HTR-8/SVneo (cell line): ENCODE measurements around the gene RPL29.

Source experiments
- DNase-seq: peaks from one replicate; pipeline ENCODE4 v3.0.0; 2011; ENCODE audit warnings: low spot score, mixed read lengths; ENCODE audit not compliant: insufficient read length
- FAIRE-seq: peaks from 2 replicates; lab custom pipeline; 2011; peaks lifted over from hg19 to GRCh38; lab: Jason Lieb, UNC

RPL29 gene

DNA sequence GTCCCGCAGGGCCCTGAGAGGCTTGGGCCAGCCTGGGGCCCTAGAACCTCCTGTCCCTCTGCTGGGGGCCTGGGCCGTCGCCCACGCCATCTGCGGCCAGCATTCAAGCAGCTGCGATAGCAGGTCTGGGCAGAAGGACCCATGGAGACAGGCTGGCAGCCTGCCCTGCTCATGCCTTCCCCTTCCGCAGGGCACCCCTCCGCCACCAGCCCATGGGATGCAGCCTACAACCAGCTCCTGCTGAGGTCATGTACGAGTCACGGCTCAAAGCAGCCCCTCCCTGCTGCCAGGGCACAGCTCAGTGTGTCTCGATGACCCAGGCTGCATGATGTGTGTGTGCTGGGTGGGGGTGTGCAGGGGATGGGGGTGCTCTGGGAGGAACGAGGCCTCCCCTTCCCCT is 32.9 kb upstream of the RPL29 start:
- FAIRE-seq: peak; percentile 57
- DNase-seq: no peak

- FAIRE-seq (no peak), DNase-seq (no peak)
These were observed 30.3 kb upstream of the RPL29 start for GRCh38 chr3:52026041-52026440.

DNA sequence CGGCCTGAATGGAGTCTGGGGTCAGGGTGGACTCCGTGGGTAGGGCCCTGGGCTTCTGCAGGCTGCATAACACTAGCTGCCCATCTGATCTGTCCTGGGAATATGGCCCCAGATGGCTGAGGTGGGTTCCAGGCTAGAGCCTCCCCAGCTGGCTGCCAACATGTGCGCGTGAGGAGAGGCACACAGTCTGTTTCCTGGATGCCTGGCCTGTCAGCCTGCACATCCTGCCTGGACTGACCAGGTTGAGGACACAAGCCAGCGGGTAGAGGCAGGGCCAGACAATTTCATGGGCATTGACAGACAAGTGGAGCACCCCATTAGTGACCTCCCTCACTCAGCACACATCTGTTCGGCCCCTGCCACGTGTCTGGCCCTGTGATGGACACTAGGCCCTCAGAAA is 29.8 kb upstream of the RPL29 start:
- DNase-seq (no peak), FAIRE-seq (peak; percentile 55)

GRCh38 chr3:52024765-52025452 is 29.2 kb upstream of the RPL29 start:
- no peak for FAIRE-seq
- no peak for DNase-seq

DNA sequence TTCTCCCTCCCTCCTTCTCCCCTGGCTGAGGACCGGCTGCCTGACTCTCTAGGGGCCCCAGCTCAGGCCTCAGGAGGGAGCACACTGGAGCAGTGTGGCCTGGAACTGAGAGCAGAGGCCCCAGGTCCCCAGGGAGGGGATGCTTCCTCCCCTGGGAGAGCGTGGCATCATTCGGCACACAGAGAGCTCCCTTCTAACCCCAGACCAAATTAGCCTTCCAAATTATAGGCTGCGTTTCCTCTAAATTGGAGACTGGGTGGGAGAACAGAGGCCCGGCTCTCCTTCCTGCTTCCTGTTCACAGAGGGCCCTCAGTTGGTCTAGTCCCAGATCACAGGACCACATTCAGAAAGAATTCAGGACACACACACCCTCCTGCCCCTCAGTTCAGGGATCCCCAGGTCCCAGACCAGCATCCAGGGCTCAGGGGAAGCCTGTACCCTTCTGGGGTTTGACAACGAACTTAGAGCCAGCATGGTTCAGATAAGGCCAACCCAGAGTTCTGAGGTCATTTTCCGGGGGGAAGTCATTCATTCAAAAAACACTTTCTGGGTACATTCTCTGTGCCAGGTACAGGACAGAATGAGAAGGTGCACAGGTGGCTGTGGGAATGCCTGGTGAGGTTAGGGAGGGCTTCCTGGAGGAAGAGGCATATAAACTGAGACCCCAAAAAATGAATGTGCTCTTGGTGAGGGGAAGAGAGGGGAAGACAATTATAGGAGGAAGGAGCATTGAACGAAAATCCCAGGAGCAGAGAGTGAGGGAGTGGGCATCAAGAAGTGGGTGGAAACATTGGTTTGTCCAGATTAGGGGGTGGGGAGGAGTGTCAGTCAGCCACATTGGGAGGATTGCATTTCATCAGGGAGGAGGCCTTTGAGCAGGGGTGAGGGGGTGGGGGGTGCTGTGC is 28.4 kb upstream of the RPL29 start:
- DNase-seq: no peak
- FAIRE-seq: no peak

- FAIRE-seq: peak; percentile 58
These were observed 27.5 kb upstream of the RPL29 start for GRCh38 chr3:52023101-52023770.

GRCh38 chr3:52022323-52023100 is 26.8 kb upstream of the RPL29 start:
- DNase-seq: no peak

More at GRCh38 chr3:52023101-52023770, 27.5 kb upstream of the RPL29 start:
- DNase-seq: no peak

GRCh38 chr3:52021489-52022268 is 26.0 kb upstream of the RPL29 start:
- FAIRE-seq: no peak
- DNase-seq: no peak

More at GRCh38 chr3:52022323-52023100, 26.8 kb upstream of the RPL29 start:
- FAIRE-seq: peak; percentile 69

DNA sequence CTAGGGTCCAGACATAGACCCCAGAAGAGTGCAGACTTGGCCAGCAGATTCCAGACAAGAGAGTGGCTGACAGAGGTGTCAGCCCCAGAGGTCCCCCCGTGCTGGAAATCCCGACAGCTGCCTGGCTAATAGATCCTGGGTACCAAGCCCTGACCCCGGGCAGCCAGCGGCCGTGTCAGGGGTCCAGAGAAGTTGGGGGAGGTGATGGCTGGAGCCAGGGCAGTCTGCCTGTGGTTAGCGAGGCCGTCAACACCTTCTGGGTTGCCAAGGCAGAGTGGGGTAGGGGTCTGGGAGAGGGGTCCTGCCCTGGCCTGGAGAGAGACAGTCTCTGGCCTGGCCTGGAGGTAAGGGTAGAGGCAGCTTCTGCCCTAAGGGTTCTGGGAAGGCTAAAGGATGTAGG is 25.1 kb upstream of the RPL29 start:
- DNase-seq (no peak), FAIRE-seq (no peak)

DNA sequence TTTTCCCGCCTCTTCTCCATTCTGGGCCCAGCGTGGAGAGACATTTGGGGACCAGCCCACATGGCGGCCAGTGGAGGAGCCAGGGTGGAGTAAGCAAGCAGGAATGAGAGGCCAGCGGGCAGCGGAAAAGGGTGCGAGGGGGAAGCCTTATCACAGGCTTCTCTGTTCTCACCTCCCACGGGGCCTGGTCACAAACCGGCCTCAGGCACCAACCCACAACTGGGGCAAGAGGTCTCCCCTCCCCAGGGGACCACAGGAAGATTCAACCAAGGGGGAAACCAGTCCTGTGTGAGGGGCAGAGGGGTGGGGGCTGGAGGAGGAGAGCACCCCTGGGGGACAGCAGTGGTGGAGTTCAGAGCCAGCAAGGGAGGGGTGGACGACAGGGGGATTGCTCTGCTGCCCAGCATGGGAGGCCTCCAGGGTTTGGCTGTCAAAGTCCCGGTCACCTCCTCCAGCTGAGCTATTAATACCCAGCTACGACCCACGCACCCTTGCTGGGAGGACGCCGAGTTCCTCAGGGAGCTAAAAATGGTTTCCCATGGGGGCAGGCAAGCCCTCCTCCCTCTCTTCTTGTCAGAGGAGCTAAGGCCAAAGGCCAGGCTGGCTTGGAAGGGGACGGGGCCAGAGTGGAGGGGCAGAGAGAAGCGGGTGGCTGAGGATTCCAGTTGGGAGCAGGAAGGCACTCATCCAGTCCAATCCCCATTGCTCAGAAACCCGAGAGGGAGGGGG is 23.8 kb upstream of the RPL29 start:
- DNase-seq (no peak), FAIRE-seq (no peak)

DNA sequence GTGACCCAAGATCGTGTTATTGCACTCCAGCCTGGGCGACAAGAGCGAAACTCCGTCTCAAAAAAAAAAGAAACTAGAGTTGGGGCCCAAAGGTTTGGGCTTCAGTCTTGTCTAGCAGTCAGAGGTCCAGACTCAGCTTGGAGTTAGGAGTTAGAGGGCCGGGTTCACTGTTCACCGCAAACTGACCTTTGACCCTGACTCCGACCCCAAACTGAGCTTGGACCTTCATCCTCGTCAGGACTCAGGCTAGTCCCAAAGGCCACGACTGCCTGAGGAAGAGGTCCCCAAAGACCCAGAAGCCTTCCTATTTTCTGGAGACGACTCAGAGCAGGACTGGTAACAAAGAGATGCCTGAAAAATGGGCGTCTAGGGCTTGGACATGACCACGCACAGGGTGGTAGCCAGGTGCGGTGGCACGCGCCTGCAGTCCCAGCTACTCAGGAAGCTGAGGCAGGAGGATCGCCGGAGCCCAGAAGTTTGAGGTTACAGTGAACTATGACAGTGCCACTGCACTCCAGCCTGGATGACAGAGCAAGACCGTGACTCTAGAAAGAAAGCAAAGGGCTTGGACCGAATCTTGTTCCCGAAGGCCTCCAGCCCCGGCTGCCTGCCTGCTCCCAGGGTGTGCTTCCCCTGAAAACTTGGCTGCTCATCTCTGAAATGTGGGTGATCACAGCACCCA is 22.8 kb upstream of the RPL29 start:
- FAIRE-seq: no peak

GRCh38 chr3:52017586-52017985 is 21.9 kb upstream of the RPL29 start:
- FAIRE-seq (no peak), DNase-seq (no peak)

More for the DNA sequence above, 22.8 kb upstream of the RPL29 start:
- no peak for DNase-seq

- FAIRE-seq: no peak
These were observed 19.9 kb upstream of the RPL29 start for GRCh38 chr3:52015438-52016228.

DNA sequence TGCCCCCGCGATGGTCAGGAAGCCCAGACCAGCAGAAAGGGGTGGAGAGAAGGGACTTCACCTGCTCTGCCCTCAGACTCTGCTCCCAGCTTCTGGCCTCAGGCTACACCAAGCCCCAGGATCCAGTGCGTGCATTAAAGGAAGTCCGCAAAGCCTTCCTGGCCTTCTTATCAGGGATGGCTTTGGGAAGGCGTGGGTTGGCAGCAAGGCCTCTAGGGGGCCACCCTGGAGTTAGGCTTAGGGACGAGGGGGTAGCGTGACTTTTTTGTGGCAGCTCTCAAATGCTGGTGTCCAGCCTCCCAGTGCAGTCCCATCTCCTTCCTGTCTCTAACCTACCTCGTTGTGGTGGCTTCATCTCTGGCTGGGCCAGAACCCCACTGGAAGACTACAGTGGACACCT is 18.9 kb upstream of the RPL29 start:
- no peak for FAIRE-seq

More at GRCh38 chr3:52015438-52016228, 19.9 kb upstream of the RPL29 start:
- no peak for DNase-seq

GRCh38 chr3:52013802-52014598 is 18.3 kb upstream of the RPL29 start:
- DNase-seq (no peak), FAIRE-seq (peak; percentile 76)

More for the DNA sequence above, 18.9 kb upstream of the RPL29 start:
- DNase-seq: no peak

- FAIRE-seq (no peak), DNase-seq (no peak)
These were observed 17.0 kb upstream of the RPL29 start for GRCh38 chr3:52012699-52013098.
